ENCODE data around the gene RNF217.
"Not testable (repeated sequence)": the region's sequence is repeated elsewhere in the genome, so short reads cannot be mapped to it uniquely, and the experiment has no call there.

The RNF217 gene, protein sequence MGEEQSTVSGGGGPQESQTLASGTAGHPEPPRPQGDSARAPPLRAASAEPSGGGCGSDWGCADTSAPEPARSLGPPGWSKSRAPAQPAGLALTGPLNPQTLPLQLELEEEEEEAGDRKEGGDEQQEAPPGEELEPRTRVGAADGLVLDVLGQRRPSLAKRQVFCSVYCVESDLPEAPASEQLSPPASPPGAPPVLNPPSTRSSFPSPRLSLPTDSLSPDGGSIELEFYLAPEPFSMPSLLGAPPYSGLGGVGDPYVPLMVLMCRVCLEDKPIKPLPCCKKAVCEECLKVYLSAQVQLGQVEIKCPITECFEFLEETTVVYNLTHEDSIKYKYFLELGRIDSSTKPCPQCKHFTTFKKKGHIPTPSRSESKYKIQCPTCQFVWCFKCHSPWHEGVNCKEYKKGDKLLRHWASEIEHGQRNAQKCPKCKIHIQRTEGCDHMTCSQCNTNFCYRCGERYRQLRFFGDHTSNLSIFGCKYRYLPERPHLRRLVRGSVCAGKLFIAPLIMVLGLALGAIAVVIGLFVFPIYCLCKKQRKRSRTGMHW

DNA sequence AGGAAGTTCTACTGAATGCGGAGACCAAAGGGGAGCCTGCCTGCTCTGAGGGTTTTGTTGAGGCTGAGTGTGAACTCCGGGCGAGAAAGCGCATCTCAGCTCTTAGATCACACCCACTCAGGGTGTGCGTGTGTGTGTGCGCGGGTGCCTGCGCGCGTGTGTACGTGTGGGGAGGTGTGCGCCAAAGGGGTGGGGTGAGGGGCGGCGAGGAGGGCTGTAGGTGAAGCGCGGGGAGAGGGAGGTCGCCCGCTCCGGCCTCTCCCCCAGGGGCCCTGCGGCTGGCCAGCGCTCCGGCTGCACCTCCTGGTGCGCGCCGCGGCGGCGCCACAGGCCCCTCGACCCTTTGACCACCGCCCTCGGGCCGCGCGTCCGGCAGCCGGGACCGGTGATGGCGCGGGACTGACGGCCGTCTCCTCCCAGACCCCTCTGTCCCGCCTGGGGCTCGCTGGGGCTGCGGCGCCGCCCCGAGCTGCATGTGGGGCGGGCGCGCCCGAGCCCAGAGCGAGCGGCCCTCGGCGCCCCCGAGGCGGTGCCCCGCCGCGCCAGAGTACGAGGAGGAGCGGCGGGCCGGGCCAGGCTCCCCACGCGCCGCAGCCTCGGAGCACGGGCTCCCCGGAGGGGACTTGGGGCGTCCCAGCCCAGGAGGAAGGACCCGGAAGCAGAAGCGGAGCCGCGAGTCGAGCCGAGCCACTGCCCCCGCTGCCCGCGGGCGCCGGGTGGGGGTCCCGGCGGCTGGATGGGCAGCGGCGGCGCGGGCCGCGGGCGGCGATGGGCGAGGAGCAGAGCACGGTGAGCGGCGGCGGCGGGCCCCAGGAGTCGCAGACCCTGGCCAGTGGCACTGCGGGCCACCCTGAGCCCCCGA is at the start of gene RNF217:
Gene RNF217, plus strand, starts transcription at position 661 of the 862 bp plus-strand sequence. Its CDS starts 108 bp downstream, at position 769.
- DNase-seq, result no peak

- no peak for DNase-seq
Measured at GRCh38 chr6:124913056-124913455, 49.2 kb upstream of the RNF217 start.

DNA sequence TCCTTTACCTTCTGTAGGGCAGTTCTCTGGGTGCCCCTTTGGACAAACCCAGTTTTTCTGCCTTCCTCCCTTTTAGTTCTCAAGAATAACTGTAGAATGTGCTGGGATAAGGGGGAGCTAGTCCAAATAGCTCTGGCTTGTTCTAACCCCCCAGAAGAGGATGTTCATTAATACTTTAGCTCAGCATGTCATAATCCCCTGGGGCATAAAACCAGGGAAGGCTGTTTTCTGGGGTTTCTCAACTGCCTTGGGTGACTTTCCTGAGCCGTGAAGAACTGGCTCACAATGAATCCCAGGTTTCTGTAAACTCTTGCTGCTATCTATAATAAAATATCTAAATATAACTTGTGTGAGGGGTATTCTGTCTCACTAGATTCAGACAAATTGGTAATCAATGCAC is 44.5 kb upstream of the RNF217 start:
- DNase-seq, result no peak

DNA sequence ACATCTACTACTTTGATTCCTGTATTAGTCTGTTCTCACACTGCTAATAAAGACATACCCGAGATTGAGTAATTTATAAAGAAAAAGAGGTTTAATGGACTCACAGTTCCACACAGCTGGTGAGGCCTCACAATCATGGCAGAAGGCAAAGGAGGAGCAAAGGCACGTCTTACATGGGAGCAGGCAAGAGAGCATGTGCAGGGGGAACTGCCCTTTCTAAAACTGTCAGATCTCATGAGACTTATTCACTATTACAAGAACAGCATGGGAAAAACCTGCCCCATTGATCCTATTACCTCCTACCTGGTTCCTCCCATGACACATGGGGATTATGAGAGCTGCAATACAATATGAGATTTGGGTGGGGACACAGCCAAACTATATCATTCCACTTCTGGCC is 42.5 kb upstream of the RNF217 start:
- DNase-seq, result not testable (repeated sequence)

DNA sequence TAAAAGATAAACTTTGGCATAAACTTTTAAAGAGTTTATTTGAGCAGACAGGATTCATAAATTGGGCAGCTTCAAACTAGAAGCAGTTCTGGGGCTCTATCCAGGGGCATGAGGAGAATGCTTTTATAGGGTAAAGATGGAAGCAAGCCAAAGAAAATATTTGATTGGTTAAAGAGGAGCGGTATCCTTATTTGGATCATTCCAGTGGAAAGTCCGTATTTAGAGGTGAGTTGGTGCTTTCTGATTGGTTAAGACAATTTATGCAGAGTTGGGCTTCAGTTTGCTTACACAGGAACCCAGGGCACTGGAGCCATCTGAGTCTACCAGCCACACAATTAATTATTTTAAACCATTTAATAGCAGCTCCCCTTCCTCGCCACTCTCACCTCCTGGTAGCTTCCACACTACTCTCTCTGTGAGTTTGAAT is 37.9 kb upstream of the RNF217 start:
- no peak for DNase-seq

- no peak for DNase-seq
Measured at GRCh38 chr6:124926435-124926834, 35.8 kb upstream of the RNF217 start.

DNA sequence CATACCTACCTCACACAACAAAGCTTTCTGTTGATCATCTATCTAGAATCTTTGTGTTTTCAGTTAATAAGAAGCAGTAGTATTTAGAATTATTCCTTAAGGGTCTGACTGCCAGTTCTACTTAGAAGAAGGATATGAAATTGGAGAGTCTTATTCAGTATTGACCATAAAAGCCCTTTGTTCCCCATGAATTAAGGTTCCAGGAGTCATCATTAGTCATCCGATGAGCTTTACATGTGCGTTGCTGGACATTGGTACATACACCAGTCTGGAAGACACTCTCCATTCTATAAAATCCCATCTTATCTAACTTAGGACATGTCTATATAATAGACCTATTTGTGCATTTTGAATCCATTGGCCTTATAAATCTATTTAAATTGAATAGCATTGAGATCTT is 34.4 kb upstream of the RNF217 start:
- no peak for DNase-seq

- no peak for DNase-seq
Measured at GRCh38 chr6:124928851-124929250, 33.4 kb upstream of the RNF217 start.

GRCh38 chr6:124937645-124938044 is 24.6 kb upstream of the RNF217 start:
- DNase-seq, result no peak

DNA sequence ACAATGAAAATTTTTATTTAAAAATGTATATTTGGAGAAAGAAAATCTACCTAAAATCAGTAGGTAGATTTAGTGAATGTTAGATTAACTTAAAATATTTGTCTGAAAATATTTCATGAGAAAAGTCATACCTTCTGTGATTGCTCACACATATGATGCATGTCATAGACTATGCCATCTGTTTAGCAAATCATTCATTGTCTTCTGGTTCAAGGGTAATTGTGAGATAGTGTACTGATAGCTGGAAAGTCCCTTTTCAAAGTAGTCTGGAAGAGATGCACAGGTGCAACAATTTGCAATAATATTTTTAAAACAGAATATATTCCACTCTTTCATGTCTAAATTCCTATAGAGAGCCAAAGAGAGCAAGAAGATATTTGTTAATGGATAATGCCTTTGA is 21.0 kb upstream of the RNF217 start:
- DNase-seq, result no peak

GRCh38 chr6:124943658-124944057 is 18.6 kb upstream of the RNF217 start:
- DNase-seq, result no peak

- no peak for DNase-seq
Measured at GRCh38 chr6:124947971-124948451, 14.2 kb upstream of the RNF217 start.

DNA sequence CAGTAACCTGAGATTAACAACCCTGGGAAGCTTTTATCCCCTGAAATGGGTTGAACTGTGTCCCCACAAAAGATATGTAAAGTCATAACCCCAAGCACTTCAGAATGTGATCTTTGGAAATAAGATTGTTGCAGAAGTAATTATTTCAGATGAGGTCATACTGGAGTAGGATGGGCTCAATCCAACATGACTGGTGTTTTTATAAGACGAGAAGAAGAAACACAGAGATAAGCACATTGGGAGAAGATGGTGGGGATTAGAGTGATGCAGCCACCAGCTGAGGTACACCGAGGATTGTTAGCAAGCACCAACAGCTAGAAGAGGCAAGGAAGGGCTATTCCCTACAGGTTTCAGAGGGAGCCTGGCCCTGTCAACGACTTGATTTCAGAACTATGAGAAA is 12.5 kb upstream of the RNF217 start:
- DNase-seq, result no peak

GRCh38 chr6:124953808-124954207 is 8.4 kb upstream of the RNF217 start:
- DNase-seq, result no peak

- DNase-seq, result no peak
Measured at GRCh38 chr6:124955108-124955856, 7.0 kb upstream of the RNF217 start.

DNA sequence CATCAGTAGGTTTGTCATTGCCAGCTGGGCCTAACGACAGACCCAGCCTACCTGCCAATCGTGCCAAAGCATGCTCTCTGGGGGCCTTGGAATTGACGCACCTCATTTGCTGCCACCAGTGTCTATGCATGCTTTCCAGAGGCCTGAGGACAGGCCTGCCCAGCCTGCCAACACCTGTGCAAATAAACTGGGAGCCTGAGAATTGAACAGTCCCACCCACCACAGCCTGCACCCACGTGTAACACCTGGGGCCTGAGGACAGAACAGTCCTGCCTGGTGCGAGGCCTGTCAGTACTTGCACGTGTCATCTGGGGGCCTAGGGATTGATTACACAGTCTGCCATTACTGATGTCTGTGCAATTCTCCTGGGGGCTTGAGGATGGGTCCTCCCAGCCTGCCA is 6.2 kb upstream of the RNF217 start:
- DNase-seq, result no peak

DNA sequence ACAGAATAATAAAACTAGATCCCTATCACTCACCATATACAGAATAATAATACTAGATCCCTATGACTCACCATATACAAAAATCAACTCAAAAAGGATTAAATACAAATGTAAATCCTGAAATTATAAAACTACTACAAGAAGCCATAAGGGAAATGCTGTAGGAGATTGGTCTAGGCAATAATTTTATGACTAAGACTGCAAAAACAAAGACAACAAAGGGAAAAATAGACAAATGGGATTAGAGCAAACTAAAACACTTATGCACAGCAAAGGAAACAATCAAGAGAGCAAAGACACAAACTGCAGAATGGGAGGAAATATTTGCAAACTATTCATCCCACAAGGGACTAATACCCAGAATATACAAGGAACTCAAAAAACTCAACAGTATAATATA is 4.1 kb upstream of the RNF217 start:
- DNase-seq, result no peak

DNA sequence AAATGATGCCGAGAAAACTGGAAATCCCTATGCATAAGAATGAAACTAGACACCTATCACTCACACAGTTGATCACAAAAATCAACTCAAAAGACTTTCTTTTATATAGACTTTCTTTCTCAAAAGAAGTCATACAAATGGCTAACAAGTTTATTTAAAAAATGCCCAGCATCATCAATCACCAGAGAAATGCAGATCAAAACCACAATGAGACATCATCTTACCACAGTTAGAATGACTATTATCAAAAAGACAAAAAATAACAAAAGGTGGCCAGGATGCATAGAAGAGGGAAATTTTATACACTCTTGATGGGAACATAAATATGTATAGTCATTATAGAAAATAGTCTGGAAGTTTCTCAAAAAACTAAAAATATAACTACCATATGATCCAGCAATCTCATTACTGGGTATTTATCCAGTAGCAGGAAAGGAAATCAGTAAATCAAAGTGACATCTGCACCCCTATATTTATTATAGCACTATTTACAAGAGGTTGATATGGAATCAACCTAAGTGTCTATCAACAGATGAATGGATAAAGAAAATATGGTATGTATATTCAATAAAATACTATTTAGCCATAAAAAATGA is 3.4 kb upstream of the RNF217 start:
- DNase-seq, result no peak

DNA sequence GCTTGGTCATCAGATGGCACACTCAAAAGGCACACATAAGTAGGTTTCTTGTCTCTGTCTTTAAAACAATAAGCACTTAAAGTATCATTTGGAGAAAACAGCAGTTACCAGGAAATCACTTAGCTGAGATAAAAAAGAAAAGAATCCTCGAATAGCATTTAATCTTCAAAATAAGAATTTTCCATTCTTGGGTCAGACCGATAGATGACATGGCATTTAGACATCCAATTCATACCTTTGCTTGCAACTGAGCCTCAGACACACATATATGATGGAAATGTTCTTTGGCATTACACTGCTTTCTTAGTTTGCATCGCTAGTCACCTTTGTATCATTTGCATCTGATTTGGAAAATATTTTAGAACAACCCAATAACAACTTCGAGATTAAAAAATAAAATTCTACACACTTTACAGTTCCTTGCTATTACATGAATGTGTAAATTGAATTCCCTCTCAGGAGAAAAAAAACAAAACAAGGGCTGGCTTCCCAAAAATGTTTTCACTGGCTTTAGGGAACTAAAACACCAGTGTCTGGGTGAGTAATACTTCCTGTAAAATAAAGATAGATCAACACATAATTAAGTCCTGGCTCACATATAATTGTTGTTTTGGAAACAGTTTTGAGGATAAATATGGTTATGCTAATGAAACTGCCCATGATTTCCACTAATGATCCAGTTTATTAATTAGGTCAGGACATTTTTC is 1.3 kb upstream of the RNF217 start:
- no peak for DNase-seq

DNA sequence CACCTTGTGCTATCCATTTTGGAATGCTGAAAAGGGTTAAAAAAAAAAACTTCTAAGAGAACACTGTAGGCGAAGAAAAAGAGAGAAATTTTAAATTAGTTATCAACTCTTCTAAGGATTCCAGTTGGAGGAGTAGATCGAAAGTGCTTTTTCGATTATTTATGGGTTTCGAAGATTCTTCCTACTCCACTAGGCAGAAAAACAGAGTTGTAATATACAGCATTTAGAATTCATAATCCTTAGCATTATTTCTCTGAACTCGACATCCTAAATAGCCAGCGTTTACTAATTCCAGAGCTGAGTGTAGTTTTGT is 817 bp upstream of the RNF217 start:
- no peak for DNase-seq

DNA sequence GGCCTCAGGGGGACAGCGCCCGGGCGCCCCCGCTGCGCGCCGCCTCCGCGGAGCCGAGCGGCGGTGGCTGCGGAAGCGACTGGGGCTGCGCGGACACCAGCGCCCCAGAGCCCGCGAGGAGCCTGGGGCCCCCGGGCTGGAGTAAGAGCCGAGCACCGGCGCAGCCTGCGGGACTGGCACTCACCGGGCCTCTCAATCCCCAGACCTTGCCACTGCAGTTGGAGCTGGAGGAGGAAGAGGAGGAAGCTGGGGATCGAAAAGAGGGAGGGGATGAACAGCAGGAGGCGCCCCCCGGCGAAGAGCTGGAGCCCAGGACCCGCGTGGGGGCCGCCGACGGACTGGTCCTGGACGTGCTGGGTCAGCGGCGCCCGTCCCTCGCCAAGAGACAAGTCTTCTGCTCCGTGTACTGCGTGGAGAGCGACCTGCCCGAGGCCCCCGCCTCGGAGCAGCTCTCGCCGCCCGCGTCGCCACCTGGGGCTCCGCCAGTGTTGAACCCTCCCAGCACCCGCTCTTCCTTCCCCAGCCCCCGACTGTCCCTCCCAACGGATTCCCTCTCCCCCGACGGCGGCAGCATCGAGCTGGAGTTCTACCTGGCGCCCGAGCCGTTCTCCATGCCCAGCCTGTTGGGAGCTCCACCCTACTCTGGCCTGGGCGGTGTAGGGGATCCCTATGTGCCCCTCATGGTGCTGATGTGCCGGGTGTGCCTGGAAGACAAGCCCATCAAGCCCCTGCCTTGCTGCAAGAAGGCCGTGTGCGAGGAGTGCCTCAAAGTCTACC is 590 bp downstream of the RNF217 start:
- DNase-seq, result no peak

Data from activated naive CD4-positive, alpha-beta T cell treated with anti-CD3 and anti-CD28 coated beads, Interleukin-2, amount 50 U/mL, for 16 hours (primary cell).